OCI-M2 (cell line): Measurements from ENCODE around the gene MBD3L3.
"Not testable (repeated sequence)": the region's sequence is repeated elsewhere in the genome, so short reads cannot be mapped to it uniquely, and the experiment has no call there.

Experiments used
- DNase-seq: peaks from one replicate; lab custom pipeline; 2025; ENCODE audit not compliant: unreplicated experiment; lab: John Stamatoyannopoulos, UW

MBD3L3 gene

GRCh38 chr19:7063764-7064418 is 5.4 kb upstream of the MBD3L3 start:
- DNase-seq: no peak

DNA sequence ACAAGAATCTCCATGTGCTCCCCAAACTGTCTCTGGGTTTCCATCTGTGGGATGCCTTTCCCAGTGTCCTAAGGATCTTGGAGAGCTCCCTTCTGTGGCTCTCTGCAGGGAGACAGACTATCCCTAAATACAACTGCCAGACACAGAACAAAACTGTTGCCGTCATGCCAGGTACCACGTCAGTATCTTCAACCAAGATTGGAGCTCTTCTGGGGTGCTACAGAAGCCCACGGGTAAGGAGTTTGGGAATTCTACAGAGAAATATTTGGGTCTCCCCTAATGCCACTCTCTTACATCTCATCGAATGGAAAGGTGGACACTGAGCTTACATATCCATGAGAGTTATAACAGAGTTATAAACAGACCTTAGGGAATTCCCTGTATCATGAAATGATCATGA is 4.9 kb upstream of the MBD3L3 start:
- no peak for DNase-seq

- DNase-seq: not testable (repeated sequence)
Measured at GRCh38 chr19:7059977-7060376, 1.5 kb upstream of the MBD3L3 start.

- DNase-seq: not testable (repeated sequence)
Measured at GRCh38 chr19:7056371-7056770, 2.1 kb downstream of the MBD3L3 start.

DNA sequence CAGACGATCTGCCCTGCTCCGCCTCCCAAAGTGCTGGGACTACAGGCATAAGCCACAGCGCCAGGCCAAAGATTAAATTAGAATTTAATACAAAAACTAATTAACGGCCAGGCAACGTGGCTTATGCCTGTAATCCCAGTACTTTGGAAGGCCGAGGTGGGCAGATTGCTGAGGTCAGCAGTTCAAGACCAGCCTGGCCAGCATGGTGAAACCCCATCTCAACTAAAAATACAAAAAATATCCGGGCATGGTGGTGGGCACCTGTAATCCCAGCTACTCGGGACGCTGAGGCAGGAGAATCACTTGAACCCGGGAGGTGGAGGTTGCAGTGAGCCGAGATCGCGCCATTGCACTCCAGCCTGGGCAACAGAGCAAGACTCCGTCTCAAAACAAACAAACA is 2.8 kb downstream of the MBD3L3 start:
- DNase-seq: not testable (repeated sequence)

- DNase-seq: not testable (repeated sequence)
Measured at GRCh38 chr19:7054635-7055368, 3.7 kb downstream of the MBD3L3 start.

- DNase-seq: not testable (repeated sequence)
Measured at GRCh38 chr19:7052896-7053295, 5.6 kb downstream of the MBD3L3 start.

DNA sequence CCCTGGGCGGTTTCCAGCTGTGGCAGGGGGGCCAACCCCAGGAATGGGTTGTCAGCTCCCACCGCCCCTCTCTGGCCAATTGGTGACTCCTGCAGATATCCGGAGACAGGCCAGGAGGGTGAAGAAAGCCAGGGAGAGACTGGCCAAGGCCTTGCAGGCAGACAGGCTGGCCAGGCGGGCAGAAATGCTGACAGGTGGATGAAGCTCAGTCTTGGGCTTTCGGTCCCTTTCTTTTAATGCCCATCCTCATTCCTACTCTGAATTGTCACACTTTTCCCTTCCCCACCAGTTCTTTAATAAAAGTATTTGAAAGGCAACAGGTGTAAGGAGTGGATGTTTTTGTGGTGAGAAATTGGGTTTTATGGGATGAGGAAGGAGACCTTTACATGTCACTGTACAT is 7.1 kb downstream of the MBD3L3 start:
- DNase-seq: not testable (repeated sequence)

DNA sequence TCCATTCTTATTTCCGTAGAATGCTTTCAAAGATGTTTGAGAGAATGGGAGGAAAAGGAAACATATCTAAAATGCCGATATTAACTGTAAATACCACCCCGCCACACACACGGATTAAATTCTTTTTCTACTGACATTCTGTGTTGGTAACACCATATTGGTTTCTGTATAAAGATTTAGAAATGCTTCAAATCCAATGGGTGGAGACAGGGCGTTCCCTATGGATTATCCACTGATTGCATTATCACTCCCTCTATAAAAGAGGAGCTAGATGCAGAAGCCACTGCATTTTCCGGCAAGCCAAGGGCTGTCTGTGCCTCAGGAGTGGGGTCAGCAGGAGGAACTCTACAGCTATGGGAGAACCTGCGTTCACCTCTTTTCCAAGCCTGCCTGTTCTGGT is 9.5 kb downstream of the MBD3L3 start, which contains the start of gene MBD3L2:
MBD3L2 (plus strand) TSS at position 301 of the 400 bp plus-strand sequence; CDS start at position 354, 53 bp downstream.
- not testable (repeated sequence) for DNase-seq

- DNase-seq: not testable (repeated sequence)
Measured at GRCh38 chr19:7041563-7041962, 16.9 kb downstream of the MBD3L3 start.

DNA sequence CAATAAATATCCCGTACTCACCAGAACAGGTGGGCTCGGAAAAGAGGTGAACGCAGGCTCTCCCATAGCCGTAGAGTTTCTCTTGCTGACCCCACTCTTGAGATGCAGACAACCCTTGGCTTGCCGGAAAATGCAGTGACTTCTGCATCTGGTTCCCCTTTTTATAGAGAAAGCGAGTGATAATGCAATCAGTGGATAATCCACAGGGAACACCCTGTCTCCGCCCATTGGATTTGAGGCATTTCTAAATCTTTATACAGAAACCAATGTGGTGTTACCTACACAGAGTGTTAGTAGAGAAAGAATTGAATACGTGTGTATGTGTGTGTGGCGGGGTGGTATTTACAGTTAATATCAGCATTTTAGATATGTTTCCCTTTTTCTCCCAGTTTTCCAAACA is 18.4 kb downstream of the MBD3L3 start, which contains the start of gene MBD3L4:
MBD3L4 (minus strand) TSS at position 101 of the 400 bp plus-strand sequence; CDS start at position 66, 35 bp downstream.
- not testable (repeated sequence) for DNase-seq

DNA sequence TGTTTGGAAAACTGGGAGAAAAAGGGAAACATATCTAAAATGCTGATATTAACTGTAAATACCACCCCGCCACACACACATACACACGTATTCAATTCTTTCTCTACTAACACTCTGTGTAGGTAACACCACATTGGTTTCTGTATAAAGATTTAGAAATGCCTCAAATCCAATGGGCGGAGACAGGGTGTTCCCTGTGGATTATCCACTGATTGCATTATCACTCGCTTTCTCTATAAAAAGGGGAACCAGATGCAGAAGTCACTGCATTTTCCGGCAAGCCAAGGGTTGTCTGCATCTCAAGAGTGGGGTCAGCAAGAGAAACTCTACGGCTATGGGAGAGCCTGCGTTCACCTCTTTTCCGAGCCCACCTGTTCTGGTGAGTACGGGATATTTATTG is 28.2 kb downstream of the MBD3L3 start, which contains the start of gene MBD3L5:
MBD3L5 (plus strand) TSS at position 301 of the 400 bp plus-strand sequence; CDS start at position 335, 34 bp downstream.
- not testable (repeated sequence) for DNase-seq

GRCh38 chr19:7028790-7029189 is 29.7 kb downstream of the MBD3L3 start:
- DNase-seq: not testable (repeated sequence)

- DNase-seq: not testable (repeated sequence)
Measured at GRCh38 chr19:7021331-7021730, 37.1 kb downstream of the MBD3L3 start, which contains the start of gene MBD3L2B. MBD3L2B (minus strand) TSS chr19:7021431; CDS start chr19:7021397, 34 bp downstream.

GRCh38 chr19:7018828-7019227 is 39.6 kb downstream of the MBD3L3 start:
- no peak for DNase-seq

GRCh38 chr19:7013678-7014077 is 44.8 kb downstream of the MBD3L3 start:
- DNase-seq: no peak

- no peak for DNase-seq
Measured at GRCh38 chr19:7010722-7011593, 47.5 kb downstream of the MBD3L3 start.

GRCh38 chr19:7007859-7008258 is 50.6 kb downstream of the MBD3L3 start:
- no peak for DNase-seq
